Stimulated activated naive B cell treated with anti-CD40 and anti-IgM and Interleukin-4, amounts not matched to agents 10 μg/mL and 1 μg/mL and 100 μg/mL, for 72 hours (primary cell): ENCODE measurements around the gene WDSUB1.

Experiments used
- ATAC-seq, 2 donors: fragments of 150-1000 bp; cut with Tn5 transposase; replicated peaks; 2 replicates each; pipeline ENCODE4 v1.10.0; 2021; ENCODE audit warnings: moderate library complexity in 1 of 2
- DNase-seq: peaks from one replicate; pipeline ENCODE4 v3.0.0; 2021
- H3K27ac Mint-ChIP-seq: one replicate; pipeline ENCODE4 v1.8.0; 2022; ENCODE audit warnings: mild to moderate bottlenecking, mixed read lengths
- H3K27me3 Mint-ChIP-seq, 2 donors: one replicate each; pipeline ENCODE4 v1.8.0; 2022; ENCODE audit warnings: mixed read lengths in 2 of 2
- H3K36me3 Mint-ChIP-seq, 2 donors: one replicate each; pipeline ENCODE4 v1.8.0; 2022; ENCODE audit warnings: mixed read lengths in 2 of 2, mild to moderate bottlenecking in 1 of 2
- H3K4me1 Mint-ChIP-seq, 2 donors: one replicate each; pipeline ENCODE4 v1.8.0; 2022; ENCODE audit warnings: mixed read lengths in 2 of 2, mild to moderate bottlenecking in 1 of 2
- H3K4me3 Mint-ChIP-seq, 2 donors: one replicate each; pipeline ENCODE4 v1.8.0; 2022; ENCODE audit warnings: mild to moderate bottlenecking in 2 of 2, mixed read lengths in 2 of 2, moderate library complexity in 1 of 2
- H3K9me3 Mint-ChIP-seq, 2 donors: one replicate each; pipeline ENCODE4 v1.8.0; 2022; ENCODE audit warnings: mixed read lengths in 2 of 2, mild to moderate bottlenecking in 1 of 2

Gene WDSUB1

DNA sequence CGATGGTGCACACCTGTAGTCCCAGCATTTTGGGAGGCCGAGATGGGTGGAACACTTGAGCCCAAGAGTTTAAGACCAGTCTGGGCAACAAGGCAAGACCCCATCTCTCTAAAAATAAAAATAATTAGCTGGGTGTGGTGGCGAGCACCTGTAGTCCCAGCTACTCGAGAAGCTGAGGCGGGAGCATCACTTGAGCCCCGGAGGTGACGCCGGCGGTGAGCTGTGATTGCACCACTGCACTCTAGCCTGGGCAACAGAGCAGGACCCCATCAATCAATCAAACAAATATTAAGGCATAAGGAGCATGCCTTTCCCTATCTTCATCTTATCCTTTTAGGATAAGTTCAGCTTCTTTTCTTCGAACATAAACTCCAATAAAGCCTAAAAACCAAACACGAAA, 1.1 kb downstream of the WDSUB1 start:
- H3K9me3 Mint-ChIP-seq, result no peaks in the 10 kb centered on the region
- peak overlapping the region; percentile 93 for H3K27ac Mint-ChIP-seq
- H3K4me3 Mint-ChIP-seq, result peak overlapping the region; percentile 88 to 93
- peaks cover 17 to 58% of the 10 kb centered on the region in 2 donors for H3K4me1 Mint-ChIP-seq
- ATAC-seq (no peak), DNase-seq (no peak)
- peaks cover 0 to 12% of the 10 kb centered on the region in 2 donors for H3K36me3 Mint-ChIP-seq
- H3K27me3 Mint-ChIP-seq, result no peaks in the 10 kb centered on the region

DNA sequence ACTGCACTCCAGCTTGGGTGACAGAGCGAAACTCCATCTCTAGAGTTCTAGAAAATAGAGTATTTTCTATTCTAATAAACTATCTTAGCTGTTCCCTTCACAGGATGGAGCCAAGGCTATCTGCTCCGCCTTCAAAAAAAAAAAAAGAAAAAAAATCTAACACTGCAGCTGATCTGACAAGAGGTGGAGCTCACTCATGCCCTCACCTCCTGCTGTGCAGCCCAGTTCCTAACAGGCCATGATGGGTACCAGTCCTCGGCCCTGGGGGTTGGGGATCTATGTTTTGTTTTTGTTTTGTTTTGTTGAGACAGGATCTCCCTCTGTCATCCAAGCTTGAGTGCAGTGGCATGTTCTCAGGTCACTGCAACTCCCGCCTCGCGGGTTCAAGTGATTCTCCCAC, 3.0 kb downstream of the WDSUB1 start:
- H3K27me3 Mint-ChIP-seq, result no peaks in the 10 kb centered on the region
- no peak overlapping the region for H3K4me3 Mint-ChIP-seq
- H3K36me3 Mint-ChIP-seq, result peaks cover 0 to 16% of the 10 kb centered on the region in 2 donors
- ATAC-seq (no peak), DNase-seq (no peak)
- H3K4me1 Mint-ChIP-seq, result peaks cover 17 to 53% of the 10 kb centered on the region in 2 donors
- H3K27ac Mint-ChIP-seq, result no peak overlapping the region
- no peaks in the 10 kb centered on the region for H3K9me3 Mint-ChIP-seq

DNA sequence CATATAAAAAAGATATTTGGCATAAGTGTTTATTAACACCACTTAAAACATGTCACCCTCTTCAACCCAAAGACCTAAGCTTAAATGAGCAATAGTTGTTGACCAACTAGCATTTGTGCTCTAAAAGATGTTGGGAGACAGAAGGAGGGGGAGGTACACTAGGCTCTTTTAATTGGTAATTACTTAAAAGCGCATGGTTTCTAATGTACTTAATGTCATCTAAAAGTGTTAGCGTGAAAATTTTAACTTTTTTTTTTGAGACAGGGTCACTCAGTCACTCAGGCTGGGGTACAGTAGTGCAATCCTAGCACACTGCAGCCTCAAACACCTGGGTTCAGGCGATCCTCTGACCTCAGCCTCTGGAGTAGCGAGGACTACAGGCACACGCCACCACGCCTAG, 5.5 kb downstream of the WDSUB1 start:
- ATAC-seq, result no peak
- H3K4me3 Mint-ChIP-seq, result no peak overlapping the region
- H3K27ac Mint-ChIP-seq, result no peak overlapping the region
- no peaks in the 10 kb centered on the region for H3K27me3 Mint-ChIP-seq
- no peak for DNase-seq
- H3K4me1 Mint-ChIP-seq, result peaks cover 17 to 48% of the 10 kb centered on the region in 2 donors
- peaks cover 0 to 16% of the 10 kb centered on the region in 2 donors for H3K36me3 Mint-ChIP-seq
- no peaks in the 10 kb centered on the region for H3K9me3 Mint-ChIP-seq

DNA sequence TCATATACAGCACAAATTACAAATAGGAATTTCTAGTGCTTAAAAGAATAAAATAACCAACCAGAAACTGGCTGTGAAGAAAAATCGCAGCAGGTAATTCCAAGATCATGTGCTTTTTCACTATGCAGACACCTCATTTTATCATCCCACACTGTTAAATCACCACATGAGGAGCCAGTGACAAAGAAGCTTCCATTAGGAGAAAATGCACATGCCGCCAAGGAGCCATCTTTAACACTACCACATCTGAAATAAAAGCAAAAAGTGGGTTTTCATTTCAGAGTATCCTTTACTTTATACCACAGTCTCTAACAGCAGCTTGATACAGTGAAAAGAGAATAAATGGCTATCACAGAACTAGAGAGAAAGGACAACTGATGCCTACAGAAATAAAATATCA, 6.8 kb downstream of the WDSUB1 start:
- Mint-ChIP-seq H3K9me3 (no peaks in the 10 kb centered on the region), H3K4me3 (no peak overlapping the region), H3K36me3 (peaks cover 5 to 21% of the 10 kb centered on the region in 2 donors), H3K27ac (no peak overlapping the region), H3K27me3 (no peaks in the 10 kb centered on the region), H3K4me1 (peaks cover 12 to 35% of the 10 kb centered on the region in 2 donors)
- DNase-seq, result no peak
- ATAC-seq, result no peak

DNA sequence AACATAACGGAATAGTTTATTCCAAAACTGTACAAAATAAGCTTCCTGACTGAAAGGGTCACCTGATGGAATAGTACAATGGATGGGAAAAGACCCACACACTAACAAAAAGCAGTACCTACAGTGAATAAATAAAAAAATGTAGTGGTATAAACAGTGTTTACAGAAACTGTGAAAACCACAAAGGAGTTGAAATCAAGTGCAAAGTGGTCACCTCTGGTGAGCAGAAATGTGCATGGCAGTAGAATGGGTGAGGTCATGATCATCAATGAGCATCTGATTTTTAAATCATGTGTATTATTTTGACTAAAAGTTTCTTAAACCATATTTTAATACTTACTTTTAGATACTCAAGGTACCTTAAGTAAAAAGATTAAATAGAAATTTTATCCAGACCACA, 11.4 kb downstream of the WDSUB1 start:
- H3K4me1 Mint-ChIP-seq, result peaks cover 0 to 3% of the 10 kb centered on the region in 2 donors
- no peak overlapping the region for H3K27ac Mint-ChIP-seq
- peaks cover 24 to 32% of the 10 kb centered on the region in 2 donors for H3K36me3 Mint-ChIP-seq
- ATAC-seq, result no peak
- DNase-seq, result no peak
- H3K27me3 Mint-ChIP-seq, result no peaks in the 10 kb centered on the region
- no peak overlapping the region for H3K4me3 Mint-ChIP-seq
- H3K9me3 Mint-ChIP-seq, result no peaks in the 10 kb centered on the region

DNA sequence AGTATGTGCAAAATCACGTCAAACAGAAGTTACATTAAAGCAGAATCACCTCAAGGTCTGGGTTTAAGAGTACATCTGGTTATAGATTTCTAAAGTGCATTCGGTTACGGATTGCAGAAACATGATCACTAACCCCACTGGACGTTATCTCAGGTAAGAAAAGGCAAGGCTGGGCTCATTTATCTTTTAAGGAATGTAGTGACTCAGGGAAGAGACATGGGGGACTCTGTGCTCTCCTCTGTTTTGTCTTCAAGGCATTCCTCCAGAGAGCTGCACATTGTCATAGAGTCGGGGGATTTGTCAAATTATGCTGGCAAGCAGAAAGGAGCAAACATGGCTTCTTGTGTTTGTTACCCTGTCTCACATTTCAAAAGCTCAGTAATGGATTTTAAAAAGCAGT, 14.3 kb downstream of the WDSUB1 start:
- Mint-ChIP-seq H3K36me3 (peaks cover 32 to 49% of the 10 kb centered on the region in 2 donors), H3K27ac (no peak overlapping the region), H3K4me3 (no peak overlapping the region), H3K4me1 (peaks cover 8 to 15% of the 10 kb centered on the region in 2 donors), H3K27me3 (no peaks in the 10 kb centered on the region), H3K9me3 (no peaks in the 10 kb centered on the region)
- ATAC-seq, result no peak
- no peak for DNase-seq

DNA sequence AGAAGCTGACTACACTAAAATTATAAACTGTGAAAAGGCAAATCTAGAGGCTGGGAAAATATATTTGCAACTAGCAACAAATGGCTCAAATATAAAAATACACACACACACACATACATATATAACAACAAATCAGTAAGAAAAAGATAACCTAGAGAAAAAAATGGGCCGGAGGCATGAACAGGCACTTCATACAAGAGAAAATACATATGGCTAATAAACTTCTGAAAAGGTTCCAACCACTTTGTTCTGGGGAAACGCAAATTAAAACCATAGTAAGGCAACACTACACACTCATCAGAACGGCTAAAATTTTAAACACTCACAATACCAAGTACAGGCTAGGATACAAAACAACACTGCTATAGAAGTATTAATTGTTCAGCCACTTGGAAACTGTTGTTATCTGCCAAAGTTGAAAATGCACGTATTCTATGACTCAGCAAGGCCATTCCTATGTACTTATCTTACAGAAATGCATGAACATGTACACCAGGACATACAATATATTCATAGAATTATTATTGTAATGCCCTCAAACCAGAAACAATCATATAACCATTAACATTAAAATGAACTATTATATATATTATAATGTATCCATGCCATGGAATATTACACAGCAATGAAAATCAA, 15.6 kb downstream of the WDSUB1 start:
- H3K27ac Mint-ChIP-seq, result no peak overlapping the region
- peaks cover 38 to 58% of the 10 kb centered on the region in 2 donors for H3K36me3 Mint-ChIP-seq
- H3K9me3 Mint-ChIP-seq, result no peaks in the 10 kb centered on the region
- peaks cover 8 to 15% of the 10 kb centered on the region in 2 donors for H3K4me1 Mint-ChIP-seq
- DNase-seq (no peak), ATAC-seq (no peak)
- H3K4me3 Mint-ChIP-seq, result no peak overlapping the region
- no peaks in the 10 kb centered on the region for H3K27me3 Mint-ChIP-seq

DNA sequence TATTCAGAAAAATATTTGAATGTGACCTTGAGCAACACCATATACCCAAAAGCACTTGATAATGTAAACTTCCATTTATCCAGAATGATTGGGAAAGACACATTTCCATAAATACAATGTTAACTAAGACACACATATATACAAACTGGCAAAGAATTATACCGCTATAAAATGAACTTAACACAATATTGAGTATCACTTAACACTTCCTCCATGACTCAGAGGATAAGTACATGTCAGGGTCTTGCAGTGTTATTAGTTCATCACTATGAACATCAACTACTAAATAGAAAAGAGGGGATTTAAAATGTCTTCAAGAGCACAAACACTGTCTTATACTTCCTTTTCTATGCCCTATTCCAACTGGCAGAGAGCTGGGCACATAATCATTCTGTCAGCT, 18.6 kb downstream of the WDSUB1 start:
- Mint-ChIP-seq H3K4me3 (no peak overlapping the region), H3K4me1 (peaks cover 7 to 16% of the 10 kb centered on the region in 2 donors)
- ATAC-seq, result no peak

DNA sequence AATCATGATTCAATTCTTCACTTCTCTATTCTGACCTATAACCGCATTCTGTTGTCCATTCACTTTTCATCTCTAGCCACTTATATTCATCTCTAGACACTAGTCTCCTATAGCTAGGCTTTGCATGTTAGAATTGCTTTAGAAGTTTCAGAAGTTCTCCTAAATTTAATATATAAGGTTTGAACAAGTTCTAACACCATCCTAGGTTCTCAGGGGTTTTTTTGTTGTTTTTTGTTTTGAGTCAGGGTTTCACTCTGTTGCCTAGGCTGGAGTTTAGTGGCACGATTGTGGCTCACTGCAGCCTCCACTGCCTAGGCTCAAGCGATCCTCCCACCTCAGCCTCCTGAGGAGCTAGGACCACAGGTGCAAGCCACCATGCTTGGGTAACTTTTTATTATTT, 19.9 kb downstream of the WDSUB1 start:
- no peak overlapping the region for H3K27ac Mint-ChIP-seq

More for the DNA sequence above, 18.6 kb downstream of the WDSUB1 start:
- Mint-ChIP-seq H3K9me3 (no peaks in the 10 kb centered on the region), H3K36me3 (peaks cover 28 to 59% of the 10 kb centered on the region in 2 donors), H3K27me3 (no peaks in the 10 kb centered on the region), H3K27ac (no peak overlapping the region)
- DNase-seq, result no peak

DNA sequence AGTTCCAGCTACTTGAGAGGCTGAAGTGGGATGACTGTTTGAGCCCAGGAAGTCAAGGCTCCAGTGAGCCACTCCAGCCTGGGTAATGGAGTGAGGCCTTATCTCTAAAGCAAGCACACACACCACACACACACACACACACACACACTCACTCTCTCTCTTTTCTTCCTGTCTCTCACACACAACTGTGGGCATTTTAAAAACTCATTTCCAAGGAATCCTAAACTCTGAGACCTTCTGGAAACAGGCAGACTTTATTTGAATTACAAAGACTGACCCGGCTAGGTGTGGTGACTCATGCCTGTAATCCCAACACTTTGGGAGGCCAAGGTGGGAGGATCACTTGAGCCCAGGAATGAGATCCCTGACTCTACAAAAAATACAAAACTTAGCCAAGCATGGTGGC, 21.3 kb downstream of the WDSUB1 start:
- Mint-ChIP-seq H3K27me3 (no peaks in the 10 kb centered on the region), H3K27ac (no peak overlapping the region), H3K36me3 (peaks cover 17 to 54% of the 10 kb centered on the region in 2 donors), H3K4me3 (no peak overlapping the region), H3K4me1 (peaks cover 7 to 28% of the 10 kb centered on the region in 2 donors), H3K9me3 (no peaks in the 10 kb centered on the region)
- DNase-seq (no peak), ATAC-seq (no peak)

More for the DNA sequence above, 19.9 kb downstream of the WDSUB1 start:
- ATAC-seq (peak; percentile 19 to 47), DNase-seq (no peak)
- Mint-ChIP-seq H3K27me3 (no peaks in the 10 kb centered on the region), H3K9me3 (no peaks in the 10 kb centered on the region), H3K36me3 (peaks cover 26 to 66% of the 10 kb centered on the region in 2 donors), H3K4me3 (no peak overlapping the region), H3K4me1 (peaks cover 7 to 28% of the 10 kb centered on the region in 2 donors)

DNA sequence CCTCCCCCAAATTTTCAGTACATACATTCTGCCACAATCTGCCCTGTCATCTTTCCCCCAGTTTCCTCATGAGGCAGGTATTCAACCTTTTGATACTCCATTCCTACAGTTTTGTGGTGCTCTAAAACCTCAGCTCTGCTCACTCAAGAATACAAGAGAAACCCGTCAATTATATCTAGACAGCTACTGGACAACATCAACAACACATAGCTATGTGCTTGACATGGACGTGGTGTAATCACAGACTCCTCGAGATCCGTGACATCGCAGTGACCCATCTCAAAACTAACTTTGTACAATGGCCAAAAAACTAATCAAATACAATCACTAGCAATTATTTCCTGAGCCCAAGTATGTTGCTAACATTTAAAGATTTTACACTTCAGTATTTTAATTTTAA, 23.6 kb downstream of the WDSUB1 start:
- Mint-ChIP-seq H3K4me3 (no peak overlapping the region), H3K27ac (no peak overlapping the region), H3K27me3 (no peaks in the 10 kb centered on the region), H3K4me1 (peaks cover 0 to 13% of the 10 kb centered on the region in 2 donors), H3K36me3 (peaks cover 11 to 45% of the 10 kb centered on the region in 2 donors), H3K9me3 (no peaks in the 10 kb centered on the region)
- DNase-seq (no peak), ATAC-seq (no peak)

DNA sequence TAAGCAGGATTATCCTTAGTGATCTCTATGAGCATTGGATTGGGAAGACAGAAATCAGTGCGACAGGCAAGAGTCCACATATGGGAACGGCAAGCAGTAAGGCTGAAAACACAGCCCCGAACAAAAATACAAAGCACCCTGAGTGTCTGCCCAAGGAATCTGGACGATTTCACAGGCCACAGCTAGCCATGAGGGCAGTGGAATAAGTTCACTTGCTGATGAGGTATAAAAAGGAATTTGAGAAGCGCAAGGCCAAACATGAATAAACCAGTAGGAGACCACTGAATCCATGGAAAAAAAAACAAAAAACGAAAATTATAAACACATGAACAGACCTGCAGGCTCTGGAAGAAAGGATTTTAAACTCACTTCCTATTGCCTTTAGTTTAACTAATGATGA, 24.3 kb downstream of the WDSUB1 start:
- H3K27me3 Mint-ChIP-seq, result no peaks in the 10 kb centered on the region
- peaks cover 0 to 13% of the 10 kb centered on the region in 2 donors for H3K4me1 Mint-ChIP-seq
- no peaks in the 10 kb centered on the region for H3K9me3 Mint-ChIP-seq
- peaks cover 13 to 39% of the 10 kb centered on the region in 2 donors for H3K36me3 Mint-ChIP-seq
- DNase-seq, result no peak
- ATAC-seq, result no peak
- H3K4me3 Mint-ChIP-seq, result no peak overlapping the region
- H3K27ac Mint-ChIP-seq, result no peak overlapping the region

DNA sequence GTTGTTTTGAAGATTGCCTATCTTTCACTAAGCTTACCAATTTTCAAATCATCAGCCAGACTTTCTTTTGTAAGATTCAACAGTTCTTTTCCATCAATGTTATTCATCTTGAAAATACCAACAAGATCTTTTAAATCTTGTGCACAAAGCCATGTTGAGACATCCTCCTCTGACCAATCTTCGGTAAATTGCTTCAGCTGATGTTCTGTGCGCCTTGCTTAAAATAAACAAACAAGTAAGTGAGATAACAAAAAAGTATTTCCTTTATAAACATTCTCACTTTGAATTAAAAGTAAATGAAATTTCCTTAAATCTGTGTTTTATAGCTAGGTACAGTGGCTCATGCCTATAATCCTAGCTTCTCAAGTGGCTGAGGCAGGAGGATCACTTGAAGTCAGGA, 30.3 kb downstream of the WDSUB1 start:
- DNase-seq (no peak), ATAC-seq (no peak)
- Mint-ChIP-seq H3K27ac (no peak overlapping the region), H3K4me1 (peaks cover 5 to 7% of the 10 kb centered on the region in 2 donors), H3K4me3 (no peak overlapping the region), H3K9me3 (no peaks in the 10 kb centered on the region), H3K27me3 (no peaks in the 10 kb centered on the region), H3K36me3 (peaks cover 7 to 21% of the 10 kb centered on the region in 2 donors)

DNA sequence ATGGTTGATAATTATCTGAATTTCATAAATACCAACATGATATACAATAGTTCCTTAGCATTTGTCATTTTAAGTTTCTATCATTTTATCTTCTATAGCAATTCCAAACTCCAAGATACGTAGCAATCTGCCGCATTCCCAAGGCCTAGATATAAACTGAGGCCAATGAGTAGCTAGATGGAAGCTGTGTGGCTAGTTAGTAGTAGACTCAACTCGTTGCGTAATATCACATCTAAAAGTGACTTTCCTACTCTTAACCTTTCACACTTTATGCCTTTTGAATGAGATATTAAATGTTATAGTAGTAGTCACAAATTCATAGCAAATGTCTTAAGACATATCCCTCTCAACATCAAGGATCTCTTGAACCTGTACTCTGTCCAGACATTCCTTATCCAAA, 33.6 kb downstream of the WDSUB1 start:
- Mint-ChIP-seq H3K4me3 (no peak overlapping the region), H3K27me3 (no peaks in the 10 kb centered on the region), H3K27ac (no peak overlapping the region), H3K9me3 (no peaks in the 10 kb centered on the region), H3K36me3 (peaks cover 15 to 18% of the 10 kb centered on the region in 2 donors), H3K4me1 (peaks cover 13 to 27% of the 10 kb centered on the region in 2 donors)
- DNase-seq (no peak), ATAC-seq (no peak)

DNA sequence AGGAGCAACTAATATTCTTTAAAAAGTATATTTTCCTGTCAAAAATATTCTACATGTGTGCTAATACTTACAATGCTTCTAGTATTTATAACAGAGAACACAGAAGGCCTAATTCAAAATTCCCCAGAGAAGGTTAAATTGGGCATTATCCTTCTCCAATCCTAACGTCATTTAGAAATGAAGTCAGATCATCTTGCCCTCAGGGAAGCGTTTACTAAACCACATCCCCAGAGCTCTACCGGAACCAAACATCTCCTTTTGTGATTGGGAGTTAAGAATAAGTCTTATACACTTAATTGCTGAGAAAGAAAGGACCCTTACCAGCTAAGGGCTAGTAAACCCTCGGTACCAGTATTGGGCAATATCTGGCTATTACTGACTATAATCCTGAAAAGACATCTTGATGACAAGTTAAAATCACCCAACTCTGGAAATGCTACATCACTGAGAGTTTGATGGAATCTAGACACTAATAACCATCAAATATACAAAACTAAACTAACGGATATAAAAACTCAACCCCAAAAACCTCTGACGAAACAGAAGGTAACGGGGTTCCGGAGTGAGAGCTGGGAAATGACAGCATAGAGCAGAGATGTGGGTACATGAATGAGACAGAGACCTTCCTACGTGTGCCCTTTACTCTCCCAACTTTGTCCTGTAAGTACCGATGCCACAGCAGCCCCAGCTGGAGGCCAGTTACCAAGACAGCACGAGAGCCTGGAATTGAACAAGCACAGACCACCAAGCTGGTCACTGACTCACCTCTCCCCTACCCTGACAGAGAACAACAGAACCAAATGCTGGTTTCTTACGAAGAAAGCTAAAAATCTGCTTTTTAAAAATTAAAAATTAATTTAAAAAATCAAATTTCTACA, 35.0 kb downstream of the WDSUB1 start:
- Mint-ChIP-seq H3K36me3 (peaks cover 15 to 28% of the 10 kb centered on the region in 2 donors), H3K9me3 (peaks cover 0 to 1% of the 10 kb centered on the region in 2 donors)

More for the DNA sequence above, 35.0 kb downstream of the WDSUB1 start:
- no peak overlapping the region for H3K4me3 Mint-ChIP-seq
- H3K27me3 Mint-ChIP-seq, result no peaks in the 10 kb centered on the region
- ATAC-seq, result no peak
- H3K27ac Mint-ChIP-seq, result no peak overlapping the region
- no peak for DNase-seq
- H3K4me1 Mint-ChIP-seq, result peaks cover 13 to 27% of the 10 kb centered on the region in 2 donors
